ENCODE measurements around the gene DAND5.

The DAND5 gene

DNA sequence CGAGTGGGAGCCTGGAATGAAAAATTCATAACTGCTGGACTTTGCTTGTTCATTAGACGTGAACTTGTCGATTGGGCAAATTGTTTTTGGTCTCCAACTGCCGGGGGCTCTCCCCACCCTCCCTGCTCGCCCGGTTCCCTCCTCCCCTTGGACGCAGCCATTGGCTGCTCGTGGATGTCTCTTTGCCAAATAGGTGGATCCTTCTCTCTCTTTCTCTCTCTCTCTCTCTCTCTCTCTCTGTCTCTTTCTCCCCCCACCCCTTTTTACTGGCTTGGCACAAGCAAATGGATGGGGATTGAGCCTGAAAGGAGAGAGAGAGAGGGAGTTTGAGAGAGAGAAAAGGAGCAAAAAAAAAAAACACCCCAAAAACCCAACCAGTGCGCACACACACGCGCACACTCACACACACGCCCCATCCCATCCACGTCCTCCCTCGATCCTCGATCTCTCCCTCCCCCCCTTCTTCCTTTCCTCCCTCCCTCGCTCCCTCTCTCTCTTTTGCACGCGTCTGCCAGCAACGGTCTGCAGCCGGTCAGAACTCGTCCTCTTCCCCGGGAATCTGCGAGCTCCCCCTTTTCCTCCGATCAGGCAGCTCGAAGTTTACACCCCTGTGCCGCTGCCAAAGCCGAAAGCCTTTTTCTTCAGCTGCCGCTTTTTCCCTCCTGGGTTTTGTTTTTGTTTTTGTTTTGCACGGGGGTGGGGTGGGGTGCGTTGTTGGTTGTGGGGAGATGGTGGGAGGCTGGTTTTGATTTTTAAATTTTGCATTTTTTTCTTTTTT, 53.7 kb downstream of the DAND5 start:
- peak in 3 of 4 experiments; percentile 9 to 30 (median 20) for DNase-seq

GRCh38 chr19:13023656-13024055, 54.3 kb downstream of the DAND5 start:
- DNase-seq = no peak
